WERI-Rb-1 (cell line): ENCODE data around the gene NOL3.

Experiments used
- DNase-seq: peaks from one replicate; pipeline ENCODE4 v3.0.0-alpha.2; 2020
- H3K27ac ChIP-seq: fragments of 250-450 bp; sonication (Bioruptor Pico); 2 replicates; pipeline ENCODE4 v1.5.1; 2020; ENCODE audit warnings: mild to moderate bottlenecking, moderate library complexity
- H3K27me3 ChIP-seq: fragments of 250-450 bp; sonication (Bioruptor Pico); 2 replicates; pipeline ENCODE4 v1.5.1; 2021; ENCODE audit warnings: mild to moderate bottlenecking, low read depth, moderate library complexity; ENCODE audit not compliant: insufficient read depth, severe bottlenecking
- H3K36me3 ChIP-seq: fragments of 250-450 bp; sonication (Bioruptor Pico); 2 replicates; pipeline ENCODE4 v1.5.1; 2020; ENCODE audit warnings: mild to moderate bottlenecking, moderate library complexity
- H3K4me3 ChIP-seq: 2 replicates; pipeline ENCODE4 v1.5.1; 2011; ENCODE audit warnings: low read depth, mild to moderate bottlenecking, control low read depth, low read length
- H3K9me3 ChIP-seq: fragments of 250-450 bp; sonication (Bioruptor Pico); 2 replicates; pipeline ENCODE4 v1.5.1; 2021; ENCODE audit warnings: mild to moderate bottlenecking, moderate library complexity; ENCODE audit not compliant: severe bottlenecking
- CTCF ChIP-seq: IDR thresholded peaks from 2 replicates; pipeline ENCODE4 v1.5.1; 2011; ENCODE audit warnings: low read depth, mild to moderate bottlenecking, control low read depth, inconsistent platforms, low read length

NOL3 gene

GRCh38 chr16:67211674-67212073 is 41.3 kb downstream of the NOL3 start:
- H3K4me3 ChIP-seq, result no peak overlapping the region

GRCh38 chr16:67212766-67213165 is 42.4 kb downstream of the NOL3 start:
- Histone ChIP-seq H3K36me3 (no peaks in the 10 kb centered on the region), H3K9me3 (no peaks in the 10 kb centered on the region), H3K27ac (no peak overlapping the region), H3K4me3 (no peak overlapping the region), H3K27me3 (no peaks in the 10 kb centered on the region)
- TF ChIP-seq CTCF, result no peak
- no peak for DNase-seq

More at GRCh38 chr16:67211674-67212073, 41.3 kb downstream of the NOL3 start:
- H3K27ac ChIP-seq, result no peak overlapping the region
- TF ChIP-seq CTCF, result no peak
- DNase-seq, result no peak
- no peaks in the 10 kb centered on the region for H3K36me3 ChIP-seq
- H3K27me3 ChIP-seq, result no peaks in the 10 kb centered on the region
- H3K9me3 ChIP-seq, result no peaks in the 10 kb centered on the region

- TF ChIP-seq CTCF, result no peak
- H3K27me3 ChIP-seq, result no peaks in the 10 kb centered on the region
These were observed 43.1 kb downstream of the NOL3 start for GRCh38 chr16:67213197-67214019.

GRCh38 chr16:67215706-67216105 is 45.4 kb downstream of the NOL3 start:
- Histone ChIP-seq H3K36me3 (no peaks in the 10 kb centered on the region), H3K27me3 (no peaks in the 10 kb centered on the region), H3K4me3 (no peak overlapping the region), H3K27ac (no peak overlapping the region), H3K9me3 (no peaks in the 10 kb centered on the region)
- DNase-seq, result no peak
- no peak for TF ChIP-seq CTCF

More at GRCh38 chr16:67213197-67214019, 43.1 kb downstream of the NOL3 start:
- no peak overlapping the region for H3K4me3 ChIP-seq
- no peak for DNase-seq
- no peaks in the 10 kb centered on the region for H3K36me3 ChIP-seq
- H3K27ac ChIP-seq, result no peak overlapping the region
- no peaks in the 10 kb centered on the region for H3K9me3 ChIP-seq

DNA sequence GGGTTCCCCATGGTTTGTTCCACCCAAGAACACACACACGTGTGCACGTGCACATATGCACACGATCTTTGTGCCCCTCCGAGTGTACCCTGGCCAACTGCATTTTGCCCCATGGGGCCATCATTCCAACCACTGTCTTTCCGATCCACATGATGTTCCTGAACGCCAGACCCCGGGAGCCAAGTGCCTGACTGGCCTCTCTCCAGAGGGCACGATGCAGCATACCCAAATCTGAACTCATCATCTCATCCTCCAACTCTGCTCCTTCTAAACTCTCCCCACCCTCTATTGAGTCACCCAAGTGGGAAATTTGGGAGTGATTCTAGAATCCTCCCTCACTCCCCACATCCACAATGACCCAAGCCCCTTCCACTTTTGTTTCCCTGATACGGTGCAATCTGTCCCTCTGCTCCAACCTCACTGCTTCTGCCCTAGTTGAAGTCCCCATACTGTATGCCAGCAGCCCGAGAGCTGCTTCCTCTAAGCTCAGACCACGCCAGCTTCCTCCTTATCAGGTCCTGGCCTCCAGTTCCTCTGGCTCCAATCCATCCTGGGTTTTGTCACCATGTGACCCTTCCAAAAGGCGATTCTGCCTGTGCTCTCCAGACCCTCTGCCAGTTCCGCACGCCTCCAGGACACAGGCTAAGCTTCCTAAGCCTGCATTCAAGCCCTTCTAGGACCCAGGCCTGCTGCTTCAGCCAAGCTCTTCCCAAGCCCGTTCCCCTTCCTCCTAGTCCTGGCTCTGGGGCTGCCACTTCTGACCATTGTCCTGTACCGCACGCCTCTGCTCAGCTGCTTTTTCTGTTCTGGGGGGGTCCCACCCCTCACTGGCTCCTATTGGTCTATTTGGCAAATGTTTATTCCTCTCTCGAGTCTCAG is 46.5 kb downstream of the NOL3 start:
- H3K4me3 ChIP-seq, result no peak overlapping the region
- H3K9me3 ChIP-seq, result no peaks in the 10 kb centered on the region
- TF ChIP-seq CTCF, result no peak
- DNase-seq, result no peak
- H3K27ac ChIP-seq, result no peak overlapping the region
- H3K36me3 ChIP-seq, result no peaks in the 10 kb centered on the region
- H3K27me3 ChIP-seq, result no peaks in the 10 kb centered on the region
